Measurements from ENCODE around the gene MAN2C1. TPM values are rescaled to one million over a fixed set of nuclear protein-coding genes. Genes with fewer than 3 reads are reported as not detected.
A peak's percentile ranks its signal among the peaks of the same experiment; 100 is the strongest.

The MAN2C1 gene
- total RNA-seq: 1,000 to 10,000 TPM in 1 of 6 donors, 100 to 1,000 TPM in 5; 147 to 1,046 (median 251) TPM

DNA sequence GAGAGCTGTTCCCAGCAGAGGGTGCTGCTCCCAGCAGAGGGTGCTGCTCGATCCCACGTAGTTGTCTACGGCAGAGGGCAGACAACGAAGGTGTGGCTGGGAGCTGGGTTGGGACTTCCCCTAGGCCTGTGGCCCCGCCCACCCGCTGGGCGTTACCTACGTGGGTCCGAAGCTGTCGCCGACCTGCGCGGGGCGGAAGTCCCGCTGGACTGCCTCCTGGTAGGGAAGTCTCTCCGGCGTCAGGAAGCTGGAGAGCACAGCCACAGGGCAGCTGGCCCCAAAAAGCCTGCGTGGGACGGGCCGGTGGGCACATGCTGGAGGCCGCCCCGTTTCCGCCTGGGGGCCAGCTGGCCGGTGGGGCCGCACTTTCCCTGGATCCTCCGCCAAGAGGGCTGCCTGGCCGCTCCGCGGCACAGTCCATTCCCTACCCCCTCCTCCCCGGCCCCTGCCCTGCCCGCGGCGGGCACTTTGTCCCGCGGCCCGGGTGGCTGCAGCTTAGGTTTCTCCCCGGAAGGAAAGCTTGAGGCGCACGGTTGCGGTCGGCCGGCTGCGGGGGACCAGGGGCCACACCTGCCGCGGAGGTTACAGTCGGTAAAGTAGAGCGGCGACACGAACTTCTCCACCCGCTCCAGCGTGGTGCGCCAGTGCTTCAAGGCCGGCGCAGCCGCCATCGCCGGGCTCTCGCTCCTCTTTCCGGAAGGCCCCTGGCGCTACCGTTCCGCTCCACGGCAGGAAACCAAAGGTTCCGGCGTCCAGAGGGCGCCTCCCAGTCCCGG, at the start of gene MAN2C1:
Gene MAN2C1 (minus strand): TSS at position 695 of the 776 bp plus-strand sequence. CDS start 24 bp downstream, at position 671.
- DNase-seq: peak; percentile 98 to 99
- Histone ChIP-seq H3K27me3 (no peaks in the 10 kb centered on the region), H3K9me3 (no peaks in the 10 kb centered on the region), H3K36me3 (peaks cover 4 to 70% (median 50%) of the 10 kb centered on the region in 4 donors), H3K4me1 (peaks cover 13 to 25% (median 18%) of the 10 kb centered on the region in 4 donors), H3K27ac (peak within 1 kb of the TSS; percentile 96 to 100 (median 98)), H3K4me3 (peak within 1 kb of the TSS; percentile 70 to 96 (median 84))
- 0% methylated on average over 9 to 41 of the region's 67 CpGs for WGBS, 2 donors
- TF ChIP-seq POLR2A (IDR thresholded peaks at IDR 0.05): peak; percentile 36 to 95 (median 92)
- TF ChIP-seq EP300 (IDR thresholded peaks at IDR 0.05): peak in 1 of 4 donors; percentile 70
- peak; percentile 92 to 94 for TF ChIP-seq POLR2AphosphoS5 (IDR thresholded peaks at IDR 0.05)
- TF ChIP-seq, protein P1, sequence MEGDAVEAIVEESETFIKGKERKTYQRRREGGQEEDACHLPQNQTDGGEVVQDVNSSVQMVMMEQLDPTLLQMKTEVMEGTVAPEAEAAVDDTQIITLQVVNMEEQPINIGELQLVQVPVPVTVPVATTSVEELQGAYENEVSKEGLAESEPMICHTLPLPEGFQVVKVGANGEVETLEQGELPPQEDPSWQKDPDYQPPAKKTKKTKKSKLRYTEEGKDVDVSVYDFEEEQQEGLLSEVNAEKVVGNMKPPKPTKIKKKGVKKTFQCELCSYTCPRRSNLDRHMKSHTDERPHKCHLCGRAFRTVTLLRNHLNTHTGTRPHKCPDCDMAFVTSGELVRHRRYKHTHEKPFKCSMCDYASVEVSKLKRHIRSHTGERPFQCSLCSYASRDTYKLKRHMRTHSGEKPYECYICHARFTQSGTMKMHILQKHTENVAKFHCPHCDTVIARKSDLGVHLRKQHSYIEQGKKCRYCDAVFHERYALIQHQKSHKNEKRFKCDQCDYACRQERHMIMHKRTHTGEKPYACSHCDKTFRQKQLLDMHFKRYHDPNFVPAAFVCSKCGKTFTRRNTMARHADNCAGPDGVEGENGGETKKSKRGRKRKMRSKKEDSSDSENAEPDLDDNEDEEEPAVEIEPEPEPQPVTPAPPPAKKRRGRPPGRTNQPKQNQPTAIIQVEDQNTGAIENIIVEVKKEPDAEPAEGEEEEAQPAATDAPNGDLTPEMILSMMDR (IDR thresholded peaks at IDR 0.05): peak; percentile 53 to 91 (median 66)
- peak; percentile 97 to 98 for ATAC-seq (ENCODE audit: low FRiP score in 2 of 2)

DNA sequence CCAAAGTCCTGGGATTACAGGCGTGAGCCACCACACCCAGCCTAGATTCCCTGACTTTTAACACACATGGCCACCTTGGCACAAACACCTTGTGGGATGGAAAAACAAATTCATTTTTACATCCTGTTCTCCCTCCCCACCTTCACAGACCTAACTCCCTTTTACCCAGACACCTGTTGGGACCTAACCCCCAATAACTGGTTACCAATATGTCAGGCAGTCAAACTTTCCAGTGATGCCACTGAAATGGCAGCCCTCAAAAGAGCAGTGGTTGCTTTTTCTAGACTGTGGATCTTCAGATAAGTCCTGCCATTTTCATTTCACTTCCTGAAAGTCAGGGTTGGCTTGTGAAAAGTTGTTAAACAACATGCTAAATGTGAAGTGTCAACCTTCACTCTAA, 48.2 kb upstream of the MAN2C1 start:
- DNase-seq: no peak
- no peak for TF ChIP-seq POLR2AphosphoS5 (IDR thresholded peaks at IDR 0.05)
- TF ChIP-seq, protein P1 (IDR thresholded peaks at IDR 0.05): no peak
- no peak for TF ChIP-seq EP300 (IDR thresholded peaks at IDR 0.05)
- TF ChIP-seq POLR2A (IDR thresholded peaks at IDR 0.05): no peak
- H3K27me3 ChIP-seq: no peaks in the 10 kb centered on the region
- no peak for ATAC-seq (ENCODE audit: low FRiP score in 2 of 2)
- no peak overlapping the region for H3K4me3 ChIP-seq
- H3K36me3 ChIP-seq: peaks cover 11 to 58% (median 22%) of the 10 kb centered on the region in 4 donors
- H3K4me1 ChIP-seq: no peaks in the 10 kb centered on the region
- H3K27ac ChIP-seq: no peak overlapping the region
- WGBS, 2 donors: 92 to 95% methylated on average over 1 of the region's 1 CpG
- H3K9me3 ChIP-seq: no peaks in the 10 kb centered on the region

DNA sequence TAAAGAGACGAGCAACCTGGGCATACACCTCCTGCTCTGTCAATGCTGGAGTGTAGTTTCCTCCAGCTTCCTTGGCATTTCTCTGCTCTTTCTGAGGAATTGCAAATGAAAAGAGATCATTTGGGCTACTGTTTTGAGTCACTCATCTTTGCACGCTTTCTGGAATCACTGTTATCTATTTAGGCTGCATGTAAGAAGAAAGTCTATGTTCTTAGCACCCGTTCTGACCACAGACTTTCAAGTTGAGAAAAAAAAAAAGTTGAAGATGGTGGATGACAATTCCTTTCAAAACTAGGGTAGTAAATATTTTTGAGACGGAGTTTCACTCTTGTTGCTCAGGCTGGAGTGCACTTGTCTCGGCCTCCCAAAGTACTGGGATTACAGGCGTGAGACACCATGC, 41.8 kb upstream of the MAN2C1 start:
- Histone ChIP-seq H3K27ac (no peak overlapping the region), H3K36me3 (peaks cover 33 to 85% (median 68%) of the 10 kb centered on the region in 4 donors), H3K9me3 (no peaks in the 10 kb centered on the region), H3K27me3 (no peaks in the 10 kb centered on the region), H3K4me1 (no peaks in the 10 kb centered on the region), H3K4me3 (no peak overlapping the region)
- no peak for DNase-seq
- 90 to 92% methylated on average over 6 of the region's 6 CpGs for WGBS, 2 donors
- ATAC-seq (ENCODE audit: low FRiP score in 2 of 2): no peak
- no peak for TF ChIP-seq POLR2A (IDR thresholded peaks at IDR 0.05)
- TF ChIP-seq, protein P1 (IDR thresholded peaks at IDR 0.05): no peak
- no peak for TF ChIP-seq EP300 (IDR thresholded peaks at IDR 0.05)
- TF ChIP-seq POLR2AphosphoS5 (IDR thresholded peaks at IDR 0.05): no peak

DNA sequence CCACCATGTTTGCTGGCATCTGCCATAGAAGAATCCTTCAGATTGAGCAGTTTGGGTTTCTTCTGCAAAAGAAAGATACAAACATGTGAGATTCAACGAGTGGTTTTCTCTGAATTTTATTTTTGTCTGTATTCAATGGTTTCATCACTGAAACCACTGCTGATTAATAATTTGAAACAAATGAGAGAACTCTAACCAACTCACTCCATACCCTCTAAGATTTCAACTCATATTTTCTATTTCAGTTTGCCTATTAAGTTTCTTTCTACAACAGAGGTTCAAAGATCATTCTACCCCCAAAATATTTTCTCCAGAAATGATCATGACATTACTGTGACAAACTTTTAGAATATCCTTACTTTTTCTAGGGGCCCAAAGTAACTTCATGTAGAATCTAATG, 38.7 kb upstream of the MAN2C1 start:
- H3K9me3 ChIP-seq: no peaks in the 10 kb centered on the region
- no peaks in the 10 kb centered on the region for H3K4me1 ChIP-seq
- peaks cover 34 to 99% (median 81%) of the 10 kb centered on the region in 4 donors for H3K36me3 ChIP-seq
- DNase-seq: no peak
- H3K27me3 ChIP-seq: no peaks in the 10 kb centered on the region
- no peak for ATAC-seq (ENCODE audit: low FRiP score in 2 of 2)
- WGBS, 2 donors: 71 to 88% methylated on average over 1 of the region's 1 CpG
- H3K4me3 ChIP-seq: no peak overlapping the region
- TF ChIP-seq EP300 (IDR thresholded peaks at IDR 0.05) (no peak), POLR2A (IDR thresholded peaks at IDR 0.05) (no peak), POLR2AphosphoS5 (IDR thresholded peaks at IDR 0.05) (no peak)
- TF ChIP-seq, protein P1 (IDR thresholded peaks at IDR 0.05): no peak
- no peak overlapping the region for H3K27ac ChIP-seq
